GM23248 (cell line): ENCODE data around the gene XPO1. TPM values are rescaled to one million over a fixed set of nuclear protein-coding genes. Genes with fewer than 3 reads are reported as not detected.

Experiments
- DNase-seq: peaks from one replicate; pipeline ENCODE4 v3.0.0-alpha.2; 2015
- H2AFZ ChIP-seq: fragments of 200-600 bp; sonication (generic); 2 replicates; pipeline ENCODE4 v1.6.1; 2016; ENCODE audit warnings: antibody characterized with exemption
- H3F3A ChIP-seq: fragments of 200-600 bp; sonication (generic); 2 replicates; pipeline ENCODE4 v1.6.1; 2016; ENCODE audit warnings: mild to moderate bottlenecking, antibody characterized with exemption, mixed run types; ENCODE audit not compliant: insufficient read depth
- H3K27ac ChIP-seq: fragments of 200-600 bp; sonication (generic); 2 replicates; pipeline ENCODE4 v1.5.1; 2016; ENCODE audit warnings: mild to moderate bottlenecking
- H3K27me3 ChIP-seq: fragments of 200-600 bp; sonication (generic); replicated peaks from 2 replicates; pipeline ENCODE4 v1.6.1; 2016; ENCODE audit warnings: mild to moderate bottlenecking; ENCODE audit not compliant: insufficient read depth
- H3K36me3 ChIP-seq: fragments of 200-600 bp; sonication (generic); 2 replicates; pipeline ENCODE4 v1.6.1; 2016; ENCODE audit warnings: low read depth, mild to moderate bottlenecking
- H3K4me1 ChIP-seq: fragments of 200-600 bp; sonication (generic); 2 replicates; pipeline ENCODE4 v1.6.1; 2016; ENCODE audit warnings: mild to moderate bottlenecking; ENCODE audit not compliant: insufficient read depth
- H3K4me2 ChIP-seq: fragments of 200-600 bp; sonication (generic); one replicate; pipeline ENCODE4 v1.6.1; 2016; ENCODE audit warnings: mild to moderate bottlenecking; ENCODE audit not compliant: unreplicated experiment
- H3K4me3 ChIP-seq: fragments of 200-600 bp; sonication (generic); 2 replicates; pipeline ENCODE4 v1.5.1; 2016; ENCODE audit warnings: mild to moderate bottlenecking
- H3K79me2 ChIP-seq: fragments of 200-600 bp; sonication (generic); 2 replicates; pipeline ENCODE4 v1.6.1; 2016; ENCODE audit warnings: mild to moderate bottlenecking; ENCODE audit not compliant: insufficient read depth
- H3K9ac ChIP-seq: fragments of 200-600 bp; sonication (generic); 2 replicates; pipeline ENCODE4 v1.6.1; 2016; ENCODE audit warnings: mild to moderate bottlenecking
- H3K9me2 ChIP-seq: fragments of 200-600 bp; sonication (generic); 2 replicates; pipeline ENCODE4 v1.6.1; 2016; ENCODE audit warnings: mixed run types, mild to moderate bottlenecking, moderate library complexity; ENCODE audit not compliant: insufficient read depth
- H3K9me3 ChIP-seq: fragments of 200-600 bp; sonication (generic); one replicate; pipeline ENCODE4 v1.6.1; 2017; ENCODE audit warnings: low read depth
- H4K20me1 ChIP-seq: fragments of 200-600 bp; sonication (generic); 2 replicates; pipeline ENCODE4 v1.6.0; 2016; ENCODE audit not compliant: insufficient read depth
- EZH2 ChIP-seq: fragments of 200-600 bp; sonication (generic); IDR thresholded peaks from 2 replicates; pipeline ENCODE4 v1.6.1; 2018; ENCODE audit warnings: antibody characterized with exemption, mild to moderate bottlenecking; ENCODE audit not compliant: insufficient read depth, poor library complexity, severe bottlenecking
- EZH2phosphoT487 ChIP-seq: fragments of 200-600 bp; sonication (generic); IDR thresholded peaks from 2 replicates; pipeline ENCODE4 v1.6.1; 2018; ENCODE audit warnings: antibody characterized with exemption, moderate library complexity, mild to moderate bottlenecking, low read depth; ENCODE audit not compliant: insufficient read depth
- WGBS, 2 experiments: methylation state at CpG; one replicate each; pipeline ENCODE4 v1.1.6; 2015 to 2017; ENCODE audit warnings: low lambda C conversion rate in 2 of 2, low coverage in 1 of 2; ENCODE audit errors: missing lambda C conversion rate in 2 of 2; 5-methylcytosine and 5-hydroxymethylcytosine counted together
- in situ Hi-C: fragments of 300-500 bp; cut with MboI; formaldehyde crosslinking; loops from 2 replicates; pipeline ENCODE4 v1.15.0; 2020
- polyA plus RNA-seq: library from polyadenylated mRNA; unstranded; fragments of >200 nt; fragmentation: Nextera tagmentation; extraction: Ambion mirVana; gene quantifications from 2 replicates; pipeline ENCODE4 v1.2.1, GENCODE V29; 2016
- total RNA-seq: library from RNA; depleted of rRNA; stranded (reverse); fragments of >200 nt; shearing (Covaris generic); gene quantifications from 2 replicates; pipeline ENCODE4 v1.2.3, GENCODE V29; 2014

The XPO1 gene
- total and polyA plus RNA-seq, 2 experiments from 2014 or later, result 52.3 to 104 TPM

DNA sequence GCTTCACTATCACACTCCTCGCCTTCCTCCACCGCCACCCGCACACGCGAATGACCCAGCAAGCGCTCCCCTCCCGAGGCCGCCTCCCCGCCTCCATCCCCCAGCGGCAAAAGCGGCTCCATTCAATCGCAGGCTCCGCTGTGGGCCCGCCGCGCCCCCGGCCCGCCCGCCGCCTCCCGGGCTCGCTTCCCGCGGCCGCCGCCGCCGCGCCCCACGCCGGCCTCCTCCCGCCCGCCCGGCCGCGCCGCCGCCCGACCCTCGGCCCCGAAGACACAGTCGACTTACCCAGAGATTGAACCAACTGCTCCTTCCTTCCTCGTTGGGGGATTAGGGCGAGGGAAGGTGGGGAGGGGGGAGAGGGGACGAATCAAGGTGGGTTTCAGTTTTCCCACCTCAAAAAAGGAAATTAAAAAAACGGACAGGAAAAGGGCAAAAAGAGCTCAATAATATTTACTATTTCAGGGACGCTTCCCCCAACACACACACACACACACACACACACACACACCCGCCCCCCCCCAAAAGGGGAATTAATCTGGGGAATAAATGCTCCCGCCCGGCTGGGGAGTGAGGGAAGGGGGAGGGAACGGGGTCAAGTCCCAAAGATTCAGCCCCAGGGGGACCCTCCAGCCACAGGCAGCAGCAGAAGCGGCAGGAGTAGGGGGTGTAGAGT, 743 bp downstream of the XPO1 start:
- DNase-seq, result peak; percentile 70
- Histone ChIP-seq H3F3A (peaks cover 31% of the 10 kb centered on the region), H2AFZ (peak overlapping the region; percentile 62), H3K36me3 (no peaks in the 10 kb centered on the region), H3K27ac (peak overlapping the region; percentile 94), H3K4me3 (peak overlapping the region; percentile 82), H4K20me1 (peaks cover 19% of the 10 kb centered on the region), H3K9me2 (no peaks in the 10 kb centered on the region), H3K79me2 (peaks cover 54% of the 10 kb centered on the region), H3K9ac (peak overlapping the region; percentile 93), H3K27me3 (no peaks in the 10 kb centered on the region), H3K9me3 (no peaks in the 10 kb centered on the region), H3K4me1 (peaks cover 29% of the 10 kb centered on the region), H3K4me2 (peak overlapping the region; percentile 99)
- no peak for TF ChIP-seq EZH2phosphoT487
- TF ChIP-seq EZH2, result no peak
- WGBS, 2 experiments, result 0 to 1% methylated on average over 2 to 52 of the region's 52 CpGs
- in situ Hi-C loops, result no loop called here

DNA sequence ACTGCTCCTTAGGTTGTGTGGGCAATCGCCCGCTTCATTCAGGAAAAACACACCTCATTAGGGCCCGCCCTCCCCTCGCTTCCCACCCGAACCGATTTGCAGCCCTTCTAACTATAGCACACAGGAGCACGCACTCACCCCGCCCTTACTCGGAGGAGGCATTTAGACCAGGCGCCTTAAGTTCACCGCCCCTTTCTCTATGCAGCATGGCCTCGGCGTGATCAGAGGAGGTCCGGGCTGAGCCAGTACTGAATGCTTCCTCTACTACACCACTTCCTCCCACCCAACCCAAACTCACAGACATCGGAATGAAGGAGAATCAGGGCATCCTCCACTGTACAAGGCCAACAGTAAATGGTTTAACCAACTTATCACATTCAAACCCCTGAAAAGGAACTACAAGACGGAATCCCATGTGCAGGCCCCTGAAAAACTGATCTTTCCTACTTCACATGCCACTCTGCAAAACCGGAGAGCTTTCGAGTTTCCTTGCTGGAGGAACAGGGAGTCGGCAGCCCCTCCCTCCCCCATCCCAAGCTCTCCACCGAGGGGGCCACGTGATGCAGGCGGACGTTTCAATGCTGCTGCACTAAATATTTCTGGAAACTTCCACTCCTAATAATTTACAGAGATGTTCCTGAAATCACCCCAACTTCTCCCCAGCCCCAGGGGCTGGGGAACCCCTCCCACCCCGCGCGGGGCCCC, 1.4 kb downstream of the XPO1 start:
- Histone ChIP-seq H3K27me3 (no peaks in the 10 kb centered on the region), H4K20me1 (peaks cover 20% of the 10 kb centered on the region), H3K4me2 (peak overlapping the region; percentile 99), H3K36me3 (no peaks in the 10 kb centered on the region), H3K9ac (peak overlapping the region; percentile 93), H3K9me2 (no peaks in the 10 kb centered on the region), H3K27ac (peak overlapping the region; percentile 94), H3K9me3 (no peaks in the 10 kb centered on the region), H3F3A (peaks cover 31% of the 10 kb centered on the region), H3K79me2 (peaks cover 61% of the 10 kb centered on the region), H2AFZ (peak overlapping the region; percentile 62), H3K4me3 (peak overlapping the region; percentile 82), H3K4me1 (peaks cover 29% of the 10 kb centered on the region)
- DNase-seq, result peak; percentile 96
- 1% methylated on average over 21 to 26 of the region's 26 CpGs for WGBS, 2 experiments
- no peak for TF ChIP-seq EZH2phosphoT487
- TF ChIP-seq EZH2, result no peak
- in situ Hi-C loops, result no loop called here

DNA sequence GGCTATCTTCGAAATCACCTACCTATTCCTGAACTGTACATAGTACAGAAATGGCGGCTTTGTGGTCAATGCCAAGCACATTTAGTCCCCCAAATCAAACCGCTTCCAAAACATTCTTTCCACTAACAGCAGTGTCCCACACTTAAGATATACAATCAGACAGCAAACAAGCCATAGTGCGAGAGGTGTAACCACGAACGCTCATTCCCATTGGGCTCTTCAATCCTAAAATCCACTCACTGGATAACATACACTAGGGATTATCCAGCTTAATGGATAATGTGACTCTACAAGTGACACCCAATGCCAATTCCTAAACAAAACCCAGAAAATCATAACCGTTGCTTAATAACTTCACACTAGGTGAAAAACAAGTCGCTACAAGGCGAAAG, 2.0 kb downstream of the XPO1 start:
- WGBS, 2 experiments, result 0 to 1% methylated on average over 9 of the region's 9 CpGs
- peaks cover 25% of the 10 kb centered on the region for H4K20me1 ChIP-seq

DNA sequence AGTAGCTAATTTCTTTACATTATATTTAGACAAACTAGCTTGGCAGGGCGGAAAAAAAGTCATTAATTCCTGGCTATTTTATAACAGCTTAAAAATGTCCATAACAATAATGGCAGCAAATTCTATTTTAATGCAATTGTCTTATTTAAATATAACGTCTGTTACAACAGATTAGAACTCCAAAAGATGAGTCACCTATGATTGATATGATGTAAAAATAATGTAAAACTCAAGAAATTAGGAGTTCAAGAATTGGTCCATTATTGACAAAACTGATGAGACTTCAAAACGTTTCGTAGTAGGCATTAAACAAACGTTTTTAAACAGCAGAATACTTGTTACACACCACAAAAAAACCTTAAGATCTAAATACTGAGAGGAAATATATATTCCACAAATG, 2.7 kb downstream of the XPO1 start:
- peak; percentile 26 for DNase-seq
- Histone ChIP-seq H3K36me3 (no peaks in the 10 kb centered on the region), H3K9me3 (no peaks in the 10 kb centered on the region), H3K27me3 (no peaks in the 10 kb centered on the region), H3K4me1 (peaks cover 29% of the 10 kb centered on the region), H2AFZ (no peak overlapping the region), H4K20me1 (peaks cover 26% of the 10 kb centered on the region), H3F3A (peaks cover 31% of the 10 kb centered on the region), H3K9me2 (no peaks in the 10 kb centered on the region), H3K79me2 (peaks cover 74% of the 10 kb centered on the region), H3K27ac (peak overlapping the region; percentile 94), H3K9ac (peak overlapping the region; percentile 93), H3K4me2 (peak overlapping the region; percentile 99), H3K4me3 (peak overlapping the region; percentile 82)
- TF ChIP-seq EZH2 (no peak), EZH2phosphoT487 (no peak)
- in situ Hi-C loops, result no loop called here
- WGBS, 2 experiments, result 9 to 13% methylated on average over 5 of the region's 5 CpGs

More for the DNA sequence above, 2.0 kb downstream of the XPO1 start:
- no peaks in the 10 kb centered on the region for H3K27me3 ChIP-seq
- H3K4me1 ChIP-seq, result peaks cover 29% of the 10 kb centered on the region
- no peak for TF ChIP-seq EZH2
- TF ChIP-seq EZH2phosphoT487, result no peak
- H3K9me3 ChIP-seq, result no peaks in the 10 kb centered on the region
- H2AFZ ChIP-seq, result peak overlapping the region; percentile 62
- DNase-seq, result peak; percentile 48
- H3K79me2 ChIP-seq, result peaks cover 67% of the 10 kb centered on the region
- peak overlapping the region; percentile 94 for H3K27ac ChIP-seq
- in situ Hi-C loops, result no loop called here
- H3K36me3 ChIP-seq, result no peaks in the 10 kb centered on the region
- peak overlapping the region; percentile 93 for H3K9ac ChIP-seq
- peaks cover 31% of the 10 kb centered on the region for H3F3A ChIP-seq
- no peaks in the 10 kb centered on the region for H3K9me2 ChIP-seq
- peak overlapping the region; percentile 82 for H3K4me3 ChIP-seq
- peak overlapping the region; percentile 99 for H3K4me2 ChIP-seq
